Activated CD4-positive, alpha-beta memory T cell treated with anti-CD3 and anti-CD28 coated beads for 36 hours (primary cell): ENCODE results near the gene PVALEF. TPM values are rescaled to one million over a fixed set of nuclear protein-coding genes. Genes with fewer than 3 reads are reported as not detected.

ENCODE experiments used
- CTCF ChIA-PET: fragments of 350-600 bp; sonication (Branson Sonifier 250); formaldehyde crosslinking; loops from one replicate; lab custom pipeline; 2021; ENCODE audit warnings: antibody characterized with exemption, inconsistent platforms; lab: Charles Lee
- POLR2A ChIA-PET: fragments of 350-600 bp; sonication (Branson Sonifier 250); formaldehyde crosslinking; loops from one replicate; lab custom pipeline; 2021; ENCODE audit warnings: antibody characterized with exemption; lab: Charles Lee
- DNase-seq: peaks from one replicate; pipeline ENCODE4 v3.0.0-alpha.2; 2020
- H3K27ac Mint-ChIP-seq: one replicate; pipeline ENCODE4 v1.8.0; 2021; ENCODE audit warnings: mixed read lengths
- H3K27me3 Mint-ChIP-seq: one replicate; pipeline ENCODE4 v1.8.0; 2021; ENCODE audit warnings: mixed read lengths
- H3K36me3 Mint-ChIP-seq: one replicate; pipeline ENCODE4 v1.8.0; 2021; ENCODE audit warnings: mixed read lengths
- H3K4me1 Mint-ChIP-seq: one replicate; pipeline ENCODE4 v1.8.0; 2021; ENCODE audit warnings: low read depth, mixed read lengths
- H3K4me3 Mint-ChIP-seq: one replicate; pipeline ENCODE4 v1.8.0; 2021; ENCODE audit warnings: mild to moderate bottlenecking, mixed read lengths
- H3K9me3 Mint-ChIP-seq: one replicate; pipeline ENCODE4 v1.8.0; 2021; ENCODE audit warnings: mixed read lengths
- intact Hi-C: fragments of 100-400 bp; cut with micrococcal nuclease; formaldehyde crosslinking; loops from one replicate; pipeline ENCODE4 v1.15.1; 2023
- total RNA-seq, 2 experiments: library from RNA; stranded (reverse); gene quantifications; one replicate each; pipeline ENCODE4 v1.2.3, GENCODE V29; 2021

PVALEF gene
- total RNA-seq, 2 experiments from 2014 or later, result not detected

DNA sequence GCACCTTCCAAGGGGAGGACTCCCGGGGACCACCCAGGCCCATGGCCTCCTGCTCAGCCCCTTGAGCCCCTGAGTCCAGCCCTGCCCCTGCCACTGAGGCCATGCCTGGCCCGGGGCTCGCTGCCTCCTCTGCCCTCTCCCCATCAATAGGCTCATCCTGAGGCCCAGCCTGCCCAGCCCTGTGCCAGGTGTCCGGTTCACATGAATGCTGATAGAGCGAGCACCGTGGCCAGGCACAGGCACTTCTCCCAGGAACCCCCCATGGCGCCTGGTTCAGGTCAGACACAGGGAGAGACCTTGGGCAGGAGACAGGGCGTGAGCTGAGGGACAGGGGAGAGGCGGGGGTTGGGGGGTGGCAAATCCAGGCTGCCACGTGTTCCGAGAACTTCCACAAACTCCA lies 2.8 kb upstream of the PVALEF start:
- peaks cover 25% of the 10 kb centered on the region for H3K27me3 Mint-ChIP-seq
- no peak for DNase-seq
- ChIA-PET CTCF (no interaction called here), POLR2A (no interaction called here)
- H3K4me3 Mint-ChIP-seq, result no peak overlapping the region
- no peaks in the 10 kb centered on the region for H3K9me3 Mint-ChIP-seq
- H3K4me1 Mint-ChIP-seq, result no peaks in the 10 kb centered on the region
- intact Hi-C loops, result no loop called here
- H3K36me3 Mint-ChIP-seq, result no peaks in the 10 kb centered on the region
- no peak overlapping the region for H3K27ac Mint-ChIP-seq

- H3K27ac Mint-ChIP-seq, result no peak overlapping the region
- peaks cover 25% of the 10 kb centered on the region for H3K27me3 Mint-ChIP-seq
- CTCF ChIA-PET, result no interaction called here
- no peaks in the 10 kb centered on the region for H3K9me3 Mint-ChIP-seq
- no peak overlapping the region for H3K4me3 Mint-ChIP-seq
- no peak for DNase-seq
- intact Hi-C loops, result no loop called here
- H3K4me1 Mint-ChIP-seq, result no peaks in the 10 kb centered on the region
- no peaks in the 10 kb centered on the region for H3K36me3 Mint-ChIP-seq
- POLR2A ChIA-PET, result no interaction called here
Observed at GRCh38 chr17:81163051-81163695, 2.1 kb upstream of the PVALEF start.

DNA sequence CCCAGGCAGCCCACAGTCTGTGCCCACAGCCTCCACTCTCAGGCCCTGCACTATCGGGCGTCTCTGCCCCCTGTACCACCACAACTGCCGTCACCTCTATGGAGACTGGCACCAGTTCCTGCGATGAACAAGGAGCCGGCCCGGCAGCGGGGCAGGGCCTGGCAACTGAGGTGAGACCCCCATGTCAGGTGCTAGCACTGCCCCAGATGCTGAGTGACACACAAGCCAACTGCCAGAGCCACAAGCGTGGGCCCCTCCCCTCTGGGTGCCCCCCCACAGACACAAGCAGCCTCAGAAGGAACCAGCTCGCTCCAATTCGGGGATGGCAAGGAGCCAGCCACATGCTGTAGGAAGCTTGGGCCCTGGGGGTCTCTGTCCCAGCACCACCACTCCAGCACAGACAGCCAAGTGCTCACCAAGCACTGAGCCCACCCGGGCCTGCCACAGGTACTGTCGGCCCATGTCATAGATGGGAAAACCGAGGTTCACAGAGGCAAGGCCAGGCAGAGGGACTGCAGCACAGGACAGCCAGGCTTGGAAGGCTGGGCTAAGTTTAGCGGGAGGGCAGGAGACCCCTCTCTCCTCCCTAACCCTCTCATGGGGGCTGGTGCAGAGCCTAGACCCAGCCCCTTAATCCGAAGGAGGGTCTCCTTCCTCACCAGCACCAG lies 1.5 kb upstream of the PVALEF start:
- Mint-ChIP-seq H3K27ac (no peak overlapping the region), H3K4me1 (no peaks in the 10 kb centered on the region), H3K4me3 (no peak overlapping the region), H3K27me3 (peaks cover 25% of the 10 kb centered on the region), H3K9me3 (no peaks in the 10 kb centered on the region), H3K36me3 (no peaks in the 10 kb centered on the region)
- POLR2A ChIA-PET, result no interaction called here
- DNase-seq, result no peak
- CTCF ChIA-PET, result no interaction called here
- intact Hi-C loops, result no loop called here

GRCh38 chr17:81164371-81165245 lies 699 bp upstream of the PVALEF start:
- CTCF ChIA-PET, result no interaction called here
- POLR2A ChIA-PET, result no interaction called here
- Mint-ChIP-seq H3K36me3 (no peaks in the 10 kb centered on the region), H3K27ac (no peak overlapping the region), H3K4me3 (no peak overlapping the region), H3K9me3 (no peaks in the 10 kb centered on the region), H3K4me1 (no peaks in the 10 kb centered on the region), H3K27me3 (peaks cover 22% of the 10 kb centered on the region)
- intact Hi-C loops, result no loop called here
- DNase-seq, result no peak

- Mint-ChIP-seq H3K27me3 (peaks cover 20% of the 10 kb centered on the region), H3K27ac (no peak within 1 kb of the TSS), H3K9me3 (no peaks in the 10 kb centered on the region), H3K4me1 (no peaks in the 10 kb centered on the region), H3K4me3 (no peak within 1 kb of the TSS), H3K36me3 (no peaks in the 10 kb centered on the region)
- intact Hi-C loops, result no loop called here
- no peak for DNase-seq
- ChIA-PET CTCF (no interaction called here), POLR2A (no interaction called here)
Observed at GRCh38 chr17:81166033-81166492, 756 bp downstream of the PVALEF start, which contains the start of gene AATK. Gene AATK, minus strand, starts transcription at chr17:81166221. Its CDS starts 229 bp downstream, at chr17:81165992.

DNA sequence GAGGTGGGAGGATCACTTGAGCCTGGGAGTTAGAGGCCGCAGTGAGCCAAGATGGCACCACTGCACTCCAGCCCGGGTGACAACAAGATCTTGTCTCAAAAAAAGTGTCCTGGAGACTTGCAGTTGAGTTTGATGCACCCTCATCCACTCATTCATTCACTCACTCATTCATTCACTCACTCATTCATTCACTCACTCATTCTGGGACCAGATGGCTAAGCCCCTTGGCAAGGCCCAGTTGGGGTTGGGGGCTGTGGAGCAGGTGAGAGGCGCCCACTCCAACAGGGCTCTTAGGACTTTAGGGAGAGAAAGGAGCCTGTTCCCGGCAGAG lies 1.9 kb downstream of the PVALEF start:
- Mint-ChIP-seq H3K4me3 (no peak overlapping the region), H3K27me3 (peaks cover 16% of the 10 kb centered on the region), H3K9me3 (no peaks in the 10 kb centered on the region), H3K27ac (no peak overlapping the region), H3K36me3 (no peaks in the 10 kb centered on the region), H3K4me1 (no peaks in the 10 kb centered on the region)
- intact Hi-C loops, result no loop called here
- CTCF ChIA-PET, result no interaction called here
- no peak for DNase-seq
- POLR2A ChIA-PET, result no interaction called here

- intact Hi-C loops, result no loop called here
- Mint-ChIP-seq H3K36me3 (no peaks in the 10 kb centered on the region), H3K27ac (no peak overlapping the region), H3K4me1 (no peaks in the 10 kb centered on the region), H3K4me3 (no peak overlapping the region), H3K27me3 (peaks cover 16% of the 10 kb centered on the region), H3K9me3 (no peaks in the 10 kb centered on the region)
- no peak for DNase-seq
- ChIA-PET POLR2A (no interaction called here), CTCF (no interaction called here)
Observed at GRCh38 chr17:81167638-81168037, 2.3 kb downstream of the PVALEF start.

DNA sequence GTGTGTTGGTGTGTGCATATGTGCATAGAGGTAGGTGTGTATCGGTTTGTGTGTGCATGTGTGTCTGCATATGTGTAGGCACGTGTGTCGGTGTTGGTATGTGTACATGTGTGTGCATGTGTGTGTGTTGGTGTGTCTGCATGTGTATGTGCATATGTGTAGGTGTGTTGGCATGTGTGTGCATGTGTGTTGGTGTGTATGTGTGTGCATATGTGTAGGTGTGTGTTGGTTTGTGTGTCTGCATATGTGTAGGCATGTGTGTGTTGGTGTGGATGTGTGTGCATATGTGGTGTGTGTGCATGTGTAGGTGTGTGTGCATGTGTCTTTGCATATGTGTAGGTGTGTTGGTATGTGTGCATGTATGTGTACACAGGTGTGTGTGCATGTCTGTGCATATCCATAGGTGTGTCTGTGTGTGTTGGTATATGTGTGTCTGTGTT lies 4.6 kb downstream of the PVALEF start:
- Mint-ChIP-seq H3K27me3 (peaks cover 5% of the 10 kb centered on the region), H3K36me3 (no peaks in the 10 kb centered on the region), H3K4me3 (no peak overlapping the region), H3K27ac (no peak overlapping the region), H3K9me3 (no peaks in the 10 kb centered on the region), H3K4me1 (no peaks in the 10 kb centered on the region)
- intact Hi-C loops, result no loop called here
- no peak for DNase-seq
- CTCF ChIA-PET, result no interaction called here
- POLR2A ChIA-PET, result no interaction called here

DNA sequence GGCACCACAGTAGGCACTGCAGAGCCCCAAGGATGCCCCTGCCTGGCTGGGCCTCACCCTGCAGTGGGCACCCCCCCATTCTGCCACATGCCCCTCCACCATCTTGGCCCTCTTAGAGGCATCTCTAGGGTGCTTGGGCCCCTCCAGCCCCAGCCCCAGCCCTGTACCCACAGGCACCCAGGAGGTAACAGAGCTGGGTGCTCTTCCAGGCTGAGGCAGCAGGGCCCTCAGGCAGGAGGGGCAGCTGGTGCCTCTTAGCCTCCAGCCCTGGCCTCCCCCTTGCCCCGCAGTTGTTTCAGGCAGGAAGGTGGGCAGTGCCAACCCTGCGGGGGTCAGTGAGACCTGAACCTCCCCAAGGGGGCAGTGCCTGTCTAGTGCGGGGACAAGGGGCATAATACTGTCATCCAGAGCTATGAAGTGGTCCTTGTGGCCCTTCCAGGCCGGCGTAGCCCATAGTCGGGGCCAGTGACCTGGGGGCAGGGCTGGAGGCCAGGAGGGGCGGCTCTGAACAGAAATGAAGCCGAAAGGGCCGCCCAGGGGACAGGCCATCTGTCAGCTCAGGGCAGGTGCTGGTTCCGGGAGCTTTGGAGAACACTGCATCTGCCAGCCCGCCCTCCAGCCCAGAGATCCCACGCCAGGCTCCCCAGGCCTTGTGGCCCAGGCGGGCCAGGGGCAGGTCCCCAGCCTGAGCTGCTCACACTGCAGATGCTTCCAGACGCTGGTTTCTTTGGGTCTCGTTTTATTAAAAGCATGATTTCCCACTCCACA lies 5.6 kb downstream of the PVALEF start:
- intact Hi-C loops, result no loop called here
- POLR2A ChIA-PET, result no interaction called here
- H3K4me1 Mint-ChIP-seq, result no peaks in the 10 kb centered on the region
- peaks cover 5% of the 10 kb centered on the region for H3K9me3 Mint-ChIP-seq
- peaks cover 4% of the 10 kb centered on the region for H3K27me3 Mint-ChIP-seq
- no peaks in the 10 kb centered on the region for H3K36me3 Mint-ChIP-seq
- no peak overlapping the region for H3K27ac Mint-ChIP-seq
- DNase-seq, result no peak
- H3K4me3 Mint-ChIP-seq, result no peak overlapping the region
- CTCF ChIA-PET, result no interaction called here

DNA sequence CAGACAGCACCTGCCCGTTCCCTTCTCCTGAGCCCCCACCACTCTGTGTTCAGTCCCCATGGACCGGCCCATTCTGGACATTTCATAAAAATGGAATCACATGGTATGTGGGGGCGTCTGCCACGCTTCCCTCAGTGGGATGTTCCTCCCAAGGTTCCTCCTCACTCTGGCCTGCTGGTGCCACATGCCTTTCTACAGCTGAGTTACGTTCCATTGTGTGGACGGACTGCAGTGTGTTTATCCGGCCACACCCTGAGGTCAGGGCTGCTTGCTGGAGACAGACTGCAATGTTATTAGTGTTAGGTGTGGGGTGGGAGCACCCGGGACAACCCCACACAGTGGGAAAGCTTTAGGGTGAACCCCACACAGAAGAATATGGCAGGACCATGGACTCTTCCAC lies 6.6 kb downstream of the PVALEF start:
- POLR2A ChIA-PET, result no interaction called here
- Mint-ChIP-seq H3K36me3 (no peaks in the 10 kb centered on the region), H3K4me1 (no peaks in the 10 kb centered on the region), H3K27me3 (peaks cover 4% of the 10 kb centered on the region), H3K27ac (no peak overlapping the region), H3K4me3 (no peak overlapping the region), H3K9me3 (peaks cover 5% of the 10 kb centered on the region)
- intact Hi-C loops, result no loop called here
- DNase-seq, result no peak
- CTCF ChIA-PET, result no interaction called here

- ChIA-PET POLR2A (no interaction called here), CTCF (no interaction called here)
- no peak overlapping the region for H3K27ac Mint-ChIP-seq
- DNase-seq, result no peak
- no peaks in the 10 kb centered on the region for H3K27me3 Mint-ChIP-seq
- no peaks in the 10 kb centered on the region for H3K36me3 Mint-ChIP-seq
- no peaks in the 10 kb centered on the region for H3K4me1 Mint-ChIP-seq
- peaks cover 5% of the 10 kb centered on the region for H3K9me3 Mint-ChIP-seq
- H3K4me3 Mint-ChIP-seq, result no peak overlapping the region
- intact Hi-C loops, result no loop called here
Observed at GRCh38 chr17:81173052-81173761, 7.9 kb downstream of the PVALEF start.
